Uterus (tissue), 4 donors: ENCODE results near the gene ARMH1. TPM values are rescaled to one million over a fixed set of nuclear protein-coding genes. Genes with fewer than 3 reads are reported as not detected.

ENCODE experiments used
- DNase-seq, 2 donors: peaks; one replicate each; pipeline ENCODE4 v3.0.0-alpha.2; 2019 to 2020
- H3K27ac ChIP-seq, 2 donors: fragments of 200-600 bp; sonication (generic); 1 replicate in 1 of 2; 2 replicates in 1 of 2; pipeline ENCODE4 v1.5.1; 2016 to 2018
- H3K27me3 ChIP-seq, 2 donors: fragments of 200-600 bp; sonication (generic); one replicate each; pipeline ENCODE4 v1.5.1; 2018 to 2019; ENCODE audit warnings: control low read depth in 1 of 2
- H3K36me3 ChIP-seq, 2 donors: fragments of 200-600 bp; sonication (generic); one replicate each; pipeline ENCODE4 v1.5.1; 2019; ENCODE audit warnings: control low read depth in 1 of 2
- H3K4me1 ChIP-seq, 2 donors: fragments of 200-600 bp; sonication (generic); one replicate each; pipeline ENCODE4 v1.5.1; 2018 to 2019; ENCODE audit warnings: control low read depth in 1 of 2
- H3K4me3 ChIP-seq, 2 donors: fragments of 200-600 bp; sonication (generic); 1 replicate in 1 of 2; 2 replicates in 1 of 2; pipeline ENCODE4 v1.5.1; 2018 to 2019; ENCODE audit warnings: mild to moderate bottlenecking in 1 of 2
- H3K9me3 ChIP-seq, 2 donors: fragments of 200-600 bp; sonication (generic); one replicate each; pipeline ENCODE4 v1.5.1; 2019; ENCODE audit warnings: control low read depth in 1 of 2
- CTCF ChIP-seq, 4 experiments: fragments of 200-600 bp in 2 of 4; fragments of 450-650 bp in 2 of 4; sonication (generic) in 2 of 4; IDR thresholded peaks; one replicate each; pipeline ENCODE4 v1.5.1; 2016 to 2019; ENCODE audit warnings: antibody characterized with exemption in 4 of 4, mild to moderate bottlenecking in 2 of 4, moderate library complexity in 1 of 4
- POLR2A ChIP-seq, 2 donors: fragments of 450-650 bp; IDR thresholded peaks; one replicate each; pipeline ENCODE4 v1.6.1; 2016; ENCODE audit warnings: antibody characterized with exemption in 2 of 2, mild to moderate bottlenecking in 1 of 2, moderate library complexity in 1 of 2
- intact Hi-C: fragments of 100-400 bp; cut with DNase I; formaldehyde crosslinking; loops from one replicate; pipeline ENCODE4 v1.15.1; 2023; ENCODE audit warnings: low total_unique reads
- total RNA-seq, 4 donors: library from RNA; depleted of rRNA in 3 of 4; stranded (reverse); fragments of >200 nt in 3 of 4; gene quantifications; one replicate each; pipeline versions ENCODE4 v1.1.0 to v1.2.4, GENCODE V29; 2014 to 2023
- donor health status: DM: yes; HTN: yes; CAD: no.

The ARMH1 gene
- total RNA-seq, 4 donors from 2014 or later, result 2.7 to 7.7 (median 5.2) TPM; not detected in 1

DNA sequence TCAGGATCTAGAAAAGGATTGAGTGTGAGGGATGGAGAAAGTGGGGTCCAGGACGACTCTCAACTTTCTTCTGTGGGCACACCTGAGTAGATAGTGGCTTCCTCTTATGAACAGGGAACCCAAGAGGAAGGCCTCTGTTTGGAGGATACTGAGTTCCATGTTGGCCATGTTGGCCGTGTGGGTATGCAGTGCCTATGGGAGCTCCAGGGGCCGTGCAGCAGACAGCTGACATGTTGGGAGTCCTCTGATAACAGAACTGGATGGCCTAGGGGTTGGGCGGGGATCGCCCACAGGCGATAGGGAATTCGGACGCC lies 43.2 kb upstream of the ARMH1 start:
- H3K36me3 ChIP-seq, result no peaks in the 10 kb centered on the region
- DNase-seq, result no peak
- intact Hi-C loops, result no loop called here

GRCh38 chr1:44631647-44632539 lies 42.6 kb upstream of the ARMH1 start:
- TF ChIP-seq CTCF (IDR thresholded peaks at IDR 0.05) (peak in 1 of 4 experiments; percentile 18), POLR2A (IDR thresholded peaks at IDR 0.05) (peak; percentile 54 to 90)
- peaks cover 9 to 20% of the 10 kb centered on the region in 2 donors for H3K4me1 ChIP-seq
- no peaks in the 10 kb centered on the region for H3K9me3 ChIP-seq
- DNase-seq, result peak; percentile 89 to 90
- H3K27ac ChIP-seq, result peak overlapping the region; percentile 92 to 94
- H3K36me3 ChIP-seq, result no peaks in the 10 kb centered on the region
- peak overlapping the region; percentile 54 to 77 for H3K4me3 ChIP-seq
- H3K27me3 ChIP-seq, result no peaks in the 10 kb centered on the region
- intact Hi-C loops, result no loop called here

More for the DNA sequence above, 43.2 kb upstream of the ARMH1 start:
- peaks cover 5 to 15% of the 10 kb centered on the region in 2 donors for H3K4me1 ChIP-seq
- TF ChIP-seq CTCF (IDR thresholded peaks at IDR 0.05), result no peak
- no peak for TF ChIP-seq POLR2A (IDR thresholded peaks at IDR 0.05)
- no peaks in the 10 kb centered on the region for H3K9me3 ChIP-seq
- peak overlapping the region; percentile 92 to 94 for H3K27ac ChIP-seq
- no peaks in the 10 kb centered on the region for H3K27me3 ChIP-seq
- peak overlapping the region; percentile 54 to 77 for H3K4me3 ChIP-seq

DNA sequence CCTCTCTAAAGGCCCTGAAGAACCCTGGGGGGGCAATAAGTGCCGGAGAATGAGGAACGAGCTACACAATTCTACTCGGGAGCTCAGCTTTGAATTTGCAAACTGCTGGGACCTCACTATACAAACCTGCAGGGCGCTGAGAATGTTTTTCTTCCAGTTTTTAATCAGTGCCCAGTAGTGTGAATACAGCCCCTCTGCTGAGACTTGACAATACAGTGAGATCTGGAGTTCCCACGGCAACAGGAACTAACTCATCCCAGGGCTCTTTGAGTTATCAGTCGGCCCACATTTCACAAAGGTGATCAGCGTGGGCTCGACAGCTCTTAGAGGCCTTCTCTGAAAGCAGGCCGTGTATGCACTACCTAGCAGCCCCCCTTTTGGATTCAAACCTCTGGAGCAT lies 41.9 kb upstream of the ARMH1 start:
- no peak for DNase-seq
- intact Hi-C loops, result no loop called here
- Histone ChIP-seq H3K4me3 (peak overlapping the region; percentile 54 to 77), H3K27me3 (no peaks in the 10 kb centered on the region), H3K9me3 (no peaks in the 10 kb centered on the region), H3K36me3 (no peaks in the 10 kb centered on the region), H3K4me1 (peaks cover 9 to 20% of the 10 kb centered on the region in 2 donors), H3K27ac (peak overlapping the region; percentile 92 to 94)
- TF ChIP-seq CTCF (IDR thresholded peaks at IDR 0.05), result no peak
- TF ChIP-seq POLR2A (IDR thresholded peaks at IDR 0.05), result no peak

GRCh38 chr1:44634606-44635189 lies 39.8 kb upstream of the ARMH1 start:
- TF ChIP-seq POLR2A (IDR thresholded peaks at IDR 0.05), result no peak
- TF ChIP-seq CTCF (IDR thresholded peaks at IDR 0.05), result no peak
- DNase-seq, result no peak
- peaks cover 9 to 20% of the 10 kb centered on the region in 2 donors for H3K4me1 ChIP-seq
- no peaks in the 10 kb centered on the region for H3K27me3 ChIP-seq
- intact Hi-C loops, result no loop called here
- no peak overlapping the region for H3K4me3 ChIP-seq
- H3K27ac ChIP-seq, result no peak overlapping the region
- H3K9me3 ChIP-seq, result no peaks in the 10 kb centered on the region
- H3K36me3 ChIP-seq, result no peaks in the 10 kb centered on the region

DNA sequence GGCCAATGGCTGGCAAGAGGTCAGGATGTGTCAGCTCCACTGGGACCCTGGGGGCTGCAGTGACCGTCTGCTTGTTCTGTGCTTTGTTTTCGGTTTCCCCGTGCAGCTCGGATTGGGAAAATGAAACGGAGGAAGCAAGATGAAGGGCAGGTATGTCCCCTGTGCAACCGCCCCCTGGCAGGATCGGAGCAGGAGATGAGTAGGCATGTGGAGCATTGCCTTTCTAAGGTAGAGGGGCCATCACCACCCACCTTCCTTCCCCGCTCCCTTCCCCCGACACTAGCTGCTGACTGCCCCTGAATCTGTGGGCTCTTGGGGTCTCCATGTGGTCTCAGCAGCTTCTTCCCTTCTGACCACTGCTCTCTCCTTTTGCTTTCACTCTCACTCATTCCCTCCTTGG lies 39.1 kb upstream of the ARMH1 start:
- TF ChIP-seq CTCF (IDR thresholded peaks at IDR 0.05), result no peak
- TF ChIP-seq POLR2A (IDR thresholded peaks at IDR 0.05), result no peak
- no peaks in the 10 kb centered on the region for H3K9me3 ChIP-seq
- no peaks in the 10 kb centered on the region for H3K36me3 ChIP-seq
- intact Hi-C loops, result no loop called here
- H3K27ac ChIP-seq, result no peak overlapping the region
- no peaks in the 10 kb centered on the region for H3K27me3 ChIP-seq
- peaks cover 9 to 20% of the 10 kb centered on the region in 2 donors for H3K4me1 ChIP-seq
- no peak for DNase-seq
- H3K4me3 ChIP-seq, result no peak overlapping the region
